Activated CD4-positive, alpha-beta T cell treated with anti-CD3 and anti-CD28 coated beads, Interleukin-2, amount 10 ng/mL, durations not matched to agents 24 days and 14 days (primary cell): ENCODE data around the gene SRPRB. TPM values are rescaled to one million over a fixed set of nuclear protein-coding genes. Genes with fewer than 3 reads are reported as not detected.

Experiments used
- DNase-seq: peaks from one replicate; pipeline ENCODE4 v3.0.0; 2022
- H3K27ac Mint-ChIP-seq: one replicate; pipeline ENCODE4 v1.8.0; 2022; ENCODE audit warnings: mild to moderate bottlenecking, mixed read lengths
- H3K27me3 Mint-ChIP-seq: one replicate; pipeline ENCODE4 v1.8.0; 2022; ENCODE audit warnings: mixed read lengths
- H3K36me3 Mint-ChIP-seq: one replicate; pipeline ENCODE4 v1.8.0; 2022; ENCODE audit warnings: low read depth, mild to moderate bottlenecking, mixed read lengths
- H3K4me1 Mint-ChIP-seq: one replicate; pipeline ENCODE4 v1.8.0; 2021; ENCODE audit warnings: mixed read lengths
- H3K4me3 Mint-ChIP-seq: one replicate; pipeline ENCODE4 v1.8.0; 2022; ENCODE audit warnings: mild to moderate bottlenecking, moderate library complexity, mixed read lengths
- H3K9me3 Mint-ChIP-seq: one replicate; pipeline ENCODE4 v1.8.0; 2021; ENCODE audit warnings: mixed read lengths
- intact Hi-C: fragments of 100-400 bp; cut with micrococcal nuclease; formaldehyde crosslinking; loops from one replicate; pipeline ENCODE4 v1.15.1; 2023
- total RNA-seq: library from RNA; stranded (reverse); gene quantifications from 2 replicates; pipeline ENCODE4 v1.2.3, GENCODE V29; 2022

SRPRB gene
- total RNA-seq, 1 donor from 2014 or later: 103 TPM

GRCh38 chr3:133853063-133853924 lies 47.7 kb downstream of the SRPRB start:
- Mint-ChIP-seq H3K4me1 (peaks cover 5% of the 10 kb centered on the region), H3K27me3 (peaks cover 10% of the 10 kb centered on the region), H3K36me3 (no peaks in the 10 kb centered on the region), H3K4me3 (no peak overlapping the region), H3K27ac (no peak overlapping the region), H3K9me3 (no peaks in the 10 kb centered on the region)
- DNase-seq: no peak
- intact Hi-C loops: no loop called here

- Mint-ChIP-seq H3K4me3 (no peak overlapping the region), H3K9me3 (no peaks in the 10 kb centered on the region), H3K4me1 (peaks cover 5% of the 10 kb centered on the region), H3K36me3 (no peaks in the 10 kb centered on the region), H3K27me3 (peaks cover 10% of the 10 kb centered on the region), H3K27ac (no peak overlapping the region)
- intact Hi-C loops: no loop called here
- no peak for DNase-seq
These were observed 48.3 kb downstream of the SRPRB start for GRCh38 chr3:133853925-133854227.

- Mint-ChIP-seq H3K9me3 (no peaks in the 10 kb centered on the region), H3K36me3 (no peaks in the 10 kb centered on the region), H3K27ac (no peak overlapping the region), H3K27me3 (peaks cover 6% of the 10 kb centered on the region), H3K4me3 (no peak overlapping the region), H3K4me1 (peaks cover 5% of the 10 kb centered on the region)
- no peak for DNase-seq
- intact Hi-C loops: no loop called here
These were observed 48.8 kb downstream of the SRPRB start for GRCh38 chr3:133854264-133855001.

- Mint-ChIP-seq H3K4me1 (peaks cover 5% of the 10 kb centered on the region), H3K9me3 (no peaks in the 10 kb centered on the region), H3K27ac (no peak overlapping the region), H3K36me3 (no peaks in the 10 kb centered on the region), H3K27me3 (peaks cover 6% of the 10 kb centered on the region), H3K4me3 (no peak overlapping the region)
- no peak for DNase-seq
- intact Hi-C loops: no loop called here
These were observed 49.4 kb downstream of the SRPRB start for GRCh38 chr3:133855002-133855370.

GRCh38 chr3:133855772-133856171 lies 50.2 kb downstream of the SRPRB start:
- H3K36me3 Mint-ChIP-seq: no peaks in the 10 kb centered on the region
- no peak for DNase-seq
- peaks cover 5% of the 10 kb centered on the region for H3K4me1 Mint-ChIP-seq
- no peak overlapping the region for H3K4me3 Mint-ChIP-seq
- no peak overlapping the region for H3K27ac Mint-ChIP-seq
- intact Hi-C loops: no loop called here
- no peaks in the 10 kb centered on the region for H3K9me3 Mint-ChIP-seq
- H3K27me3 Mint-ChIP-seq: no peaks in the 10 kb centered on the region

GRCh38 chr3:133856316-133856715 lies 50.7 kb downstream of the SRPRB start:
- H3K4me3 Mint-ChIP-seq: no peak overlapping the region
- H3K4me1 Mint-ChIP-seq: peaks cover 5% of the 10 kb centered on the region
- DNase-seq: no peak
- H3K36me3 Mint-ChIP-seq: no peaks in the 10 kb centered on the region
- H3K27ac Mint-ChIP-seq: no peak overlapping the region
- no peaks in the 10 kb centered on the region for H3K27me3 Mint-ChIP-seq
- H3K9me3 Mint-ChIP-seq: no peaks in the 10 kb centered on the region
- intact Hi-C loops: no loop called here

- intact Hi-C loops: no loop called here
- H3K4me3 Mint-ChIP-seq: no peak overlapping the region
- peaks cover 2% of the 10 kb centered on the region for H3K27me3 Mint-ChIP-seq
- no peak for DNase-seq
- peaks cover 5% of the 10 kb centered on the region for H3K4me1 Mint-ChIP-seq
- H3K27ac Mint-ChIP-seq: no peak overlapping the region
- H3K9me3 Mint-ChIP-seq: no peaks in the 10 kb centered on the region
- no peaks in the 10 kb centered on the region for H3K36me3 Mint-ChIP-seq
These were observed 52.2 kb downstream of the SRPRB start for GRCh38 chr3:133857767-133858166.

GRCh38 chr3:133859381-133860234 lies 54.0 kb downstream of the SRPRB start:
- no peak overlapping the region for H3K4me3 Mint-ChIP-seq
- peaks cover 6% of the 10 kb centered on the region for H3K27me3 Mint-ChIP-seq
- H3K4me1 Mint-ChIP-seq: peaks cover 5% of the 10 kb centered on the region
- no peaks in the 10 kb centered on the region for H3K9me3 Mint-ChIP-seq
- intact Hi-C loops: no loop called here
- DNase-seq: no peak
- H3K27ac Mint-ChIP-seq: no peak overlapping the region
- no peaks in the 10 kb centered on the region for H3K36me3 Mint-ChIP-seq

GRCh38 chr3:133860519-133860918 lies 54.9 kb downstream of the SRPRB start:
- peaks cover 6% of the 10 kb centered on the region for H3K27me3 Mint-ChIP-seq

GRCh38 chr3:133862161-133862560 lies 56.5 kb downstream of the SRPRB start:
- DNase-seq: no peak
- Mint-ChIP-seq H3K27ac (no peak overlapping the region), H3K36me3 (no peaks in the 10 kb centered on the region), H3K4me1 (peaks cover 5% of the 10 kb centered on the region), H3K9me3 (no peaks in the 10 kb centered on the region), H3K27me3 (peaks cover 6% of the 10 kb centered on the region), H3K4me3 (no peak overlapping the region)
- intact Hi-C loops: no loop called here

More at GRCh38 chr3:133860519-133860918, 54.9 kb downstream of the SRPRB start:
- DNase-seq: no peak
- Mint-ChIP-seq H3K9me3 (no peaks in the 10 kb centered on the region), H3K36me3 (no peaks in the 10 kb centered on the region), H3K4me1 (peaks cover 5% of the 10 kb centered on the region), H3K4me3 (no peak overlapping the region), H3K27ac (no peak overlapping the region)
- intact Hi-C loops: no loop called here

GRCh38 chr3:133863911-133864310 lies 58.3 kb downstream of the SRPRB start:
- H3K36me3 Mint-ChIP-seq: no peaks in the 10 kb centered on the region
- intact Hi-C loops: no loop called here
- no peak overlapping the region for H3K4me3 Mint-ChIP-seq
- H3K9me3 Mint-ChIP-seq: no peaks in the 10 kb centered on the region
- no peak overlapping the region for H3K27ac Mint-ChIP-seq
- no peak for DNase-seq
- H3K27me3 Mint-ChIP-seq: peaks cover 8% of the 10 kb centered on the region
- H3K4me1 Mint-ChIP-seq: no peaks in the 10 kb centered on the region

GRCh38 chr3:133864616-133865015 lies 59.0 kb downstream of the SRPRB start:
- H3K27ac Mint-ChIP-seq: no peak overlapping the region

GRCh38 chr3:133865136-133865855 lies 59.7 kb downstream of the SRPRB start:
- no peak overlapping the region for H3K4me3 Mint-ChIP-seq
- H3K36me3 Mint-ChIP-seq: no peaks in the 10 kb centered on the region
- H3K27me3 Mint-ChIP-seq: peaks cover 10% of the 10 kb centered on the region
- intact Hi-C loops: no loop called here
- no peaks in the 10 kb centered on the region for H3K4me1 Mint-ChIP-seq
- no peak for DNase-seq
- H3K27ac Mint-ChIP-seq: no peak overlapping the region
- no peaks in the 10 kb centered on the region for H3K9me3 Mint-ChIP-seq

More at GRCh38 chr3:133864616-133865015, 59.0 kb downstream of the SRPRB start:
- no peak overlapping the region for H3K4me3 Mint-ChIP-seq
- no peak for DNase-seq
- intact Hi-C loops: no loop called here
- H3K4me1 Mint-ChIP-seq: no peaks in the 10 kb centered on the region
- H3K27me3 Mint-ChIP-seq: peaks cover 10% of the 10 kb centered on the region
- H3K36me3 Mint-ChIP-seq: no peaks in the 10 kb centered on the region
- no peaks in the 10 kb centered on the region for H3K9me3 Mint-ChIP-seq
